ENCODE measurements around the gene RXFP2. TPM values are rescaled to one million over a fixed set of nuclear protein-coding genes. Genes with fewer than 3 reads are reported as not detected.

Gene RXFP2
- polyA plus RNA-seq, 1 donor (not counting 4 experiments of a cell fraction or from before 2014, with no cell fraction given) = not detected

- no peak overlapping the region for H3K4me2 ChIP-seq (ENCODE audit: control insufficient read depth, extremely low read depth, insufficient read depth, low read depth, low read length)
- H3K27me3 ChIP-seq (ENCODE audit: control insufficient read depth, extremely low read depth, insufficient read depth, low read length) = no peaks in the 10 kb centered on the region
- no peak for FAIRE-seq
- no peaks in the 10 kb centered on the region for H3K4me1 ChIP-seq (ENCODE audit: control insufficient read depth, extremely low read depth, insufficient read depth, low read length)
- H3K9ac ChIP-seq (ENCODE audit: control insufficient read depth, extremely low read depth, insufficient read depth, low read length) = no peak overlapping the region
- H3K4me3 ChIP-seq (ENCODE audit: control insufficient read depth in 2 of 3, extremely low read depth in 1 of 3, insufficient read depth in 2 of 3, low read depth in 1 of 3, low read length in 3 of 3) = no peak overlapping the region
- H2AFZ ChIP-seq (ENCODE audit: control insufficient read depth, low read length) = no peak overlapping the region
- no peaks in the 10 kb centered on the region for H3K36me3 ChIP-seq (ENCODE audit: control insufficient read depth in 2 of 2, extremely low read depth in 1 of 2, insufficient read depth in 2 of 2, low read length in 2 of 2)
- DNase-seq (ENCODE audit: low read depth, low spot score) = no peak
- H3K27ac ChIP-seq (ENCODE audit: control insufficient read depth, insufficient read depth, low read length) = no peak overlapping the region
- H3K9me1 ChIP-seq (ENCODE audit: control insufficient read depth, extremely low read depth, insufficient read depth, low read length) = no peaks in the 10 kb centered on the region
- no peaks in the 10 kb centered on the region for H3K9me3 ChIP-seq (ENCODE audit: control insufficient read depth, low read depth, low read length)
- no peak for TF ChIP-seq EZH2 (IDR thresholded peaks at IDR 0.05; ENCODE audit: low read length)
- TF ChIP-seq, protein P1, sequence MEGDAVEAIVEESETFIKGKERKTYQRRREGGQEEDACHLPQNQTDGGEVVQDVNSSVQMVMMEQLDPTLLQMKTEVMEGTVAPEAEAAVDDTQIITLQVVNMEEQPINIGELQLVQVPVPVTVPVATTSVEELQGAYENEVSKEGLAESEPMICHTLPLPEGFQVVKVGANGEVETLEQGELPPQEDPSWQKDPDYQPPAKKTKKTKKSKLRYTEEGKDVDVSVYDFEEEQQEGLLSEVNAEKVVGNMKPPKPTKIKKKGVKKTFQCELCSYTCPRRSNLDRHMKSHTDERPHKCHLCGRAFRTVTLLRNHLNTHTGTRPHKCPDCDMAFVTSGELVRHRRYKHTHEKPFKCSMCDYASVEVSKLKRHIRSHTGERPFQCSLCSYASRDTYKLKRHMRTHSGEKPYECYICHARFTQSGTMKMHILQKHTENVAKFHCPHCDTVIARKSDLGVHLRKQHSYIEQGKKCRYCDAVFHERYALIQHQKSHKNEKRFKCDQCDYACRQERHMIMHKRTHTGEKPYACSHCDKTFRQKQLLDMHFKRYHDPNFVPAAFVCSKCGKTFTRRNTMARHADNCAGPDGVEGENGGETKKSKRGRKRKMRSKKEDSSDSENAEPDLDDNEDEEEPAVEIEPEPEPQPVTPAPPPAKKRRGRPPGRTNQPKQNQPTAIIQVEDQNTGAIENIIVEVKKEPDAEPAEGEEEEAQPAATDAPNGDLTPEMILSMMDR (optimal IDR thresholded peaks at IDR 0.05 in 1 of 3, IDR thresholded peaks at IDR 0.05 in 1 of 3, conservative IDR thresholded peaks at IDR 0.05 in 1 of 3; ENCODE audit: extremely low read depth in 1 of 3, insufficient read depth in 2 of 3, low read length in 3 of 3) = no peak
- H4K20me1 ChIP-seq (ENCODE audit: control insufficient read depth, extremely low read depth, insufficient read depth, low read length) = no peaks in the 10 kb centered on the region
- H3K79me2 ChIP-seq (ENCODE audit: control insufficient read depth, insufficient read depth, low read length) = no peaks in the 10 kb centered on the region
- dilution Hi-C loops (cut with MboI; ENCODE audit: extremely low pct_ligation_motif_present, low sequenced_read_pairs) = no loop called here
These were observed 87.2 kb downstream of the RXFP2 start for GRCh38 chr13:31826521-31826920.

DNA sequence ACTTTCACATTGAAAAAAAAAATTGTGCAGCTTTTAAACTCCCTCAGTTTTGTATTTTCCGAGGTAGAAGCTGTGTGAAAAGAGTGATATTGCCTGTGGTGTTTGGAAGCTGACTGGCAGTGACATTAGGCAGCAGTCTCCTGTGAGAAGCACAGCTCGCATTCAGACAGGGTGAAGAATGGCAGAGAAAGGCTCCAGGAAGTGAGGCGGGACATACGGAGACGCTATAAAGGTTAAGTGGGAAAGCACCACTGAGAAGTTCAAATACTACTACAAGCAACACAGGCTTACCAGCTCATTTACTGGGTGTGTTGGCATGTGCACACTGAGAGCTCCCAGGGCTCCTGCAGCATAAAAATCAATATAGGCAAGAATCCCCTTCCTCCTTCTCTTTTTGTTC lies 88.4 kb downstream of the RXFP2 start:
- no peak overlapping the region for H3K4me2 ChIP-seq (ENCODE audit: control insufficient read depth, extremely low read depth, insufficient read depth, low read depth, low read length)
- TF ChIP-seq, protein P1 (optimal IDR thresholded peaks at IDR 0.05 in 1 of 3, IDR thresholded peaks at IDR 0.05 in 1 of 3, conservative IDR thresholded peaks at IDR 0.05 in 1 of 3; ENCODE audit: extremely low read depth in 1 of 3, insufficient read depth in 2 of 3, low read length in 3 of 3) = no peak
- TF ChIP-seq EZH2 (IDR thresholded peaks at IDR 0.05; ENCODE audit: low read length) = no peak
- H3K4me3 ChIP-seq (ENCODE audit: control insufficient read depth in 2 of 3, extremely low read depth in 1 of 3, insufficient read depth in 2 of 3, low read depth in 1 of 3, low read length in 3 of 3) = no peak overlapping the region
- H3K36me3 ChIP-seq (ENCODE audit: control insufficient read depth in 2 of 2, extremely low read depth in 1 of 2, insufficient read depth in 2 of 2, low read length in 2 of 2) = no peaks in the 10 kb centered on the region
- FAIRE-seq (no peak), DNase-seq (ENCODE audit: low read depth, low spot score) (no peak)
- H4K20me1 ChIP-seq (ENCODE audit: control insufficient read depth, extremely low read depth, insufficient read depth, low read length) = no peaks in the 10 kb centered on the region
- no peak overlapping the region for H2AFZ ChIP-seq (ENCODE audit: control insufficient read depth, low read length)
- H3K79me2 ChIP-seq (ENCODE audit: control insufficient read depth, insufficient read depth, low read length) = no peaks in the 10 kb centered on the region
- H3K27ac ChIP-seq (ENCODE audit: control insufficient read depth, insufficient read depth, low read length) = no peak overlapping the region
- H3K27me3 ChIP-seq (ENCODE audit: control insufficient read depth, extremely low read depth, insufficient read depth, low read length) = no peaks in the 10 kb centered on the region
- H3K9me3 ChIP-seq (ENCODE audit: control insufficient read depth, low read depth, low read length) = no peaks in the 10 kb centered on the region
- no peak overlapping the region for H3K9ac ChIP-seq (ENCODE audit: control insufficient read depth, extremely low read depth, insufficient read depth, low read length)
- dilution Hi-C loops (cut with MboI; ENCODE audit: extremely low pct_ligation_motif_present, low sequenced_read_pairs) = no loop called here
- no peaks in the 10 kb centered on the region for H3K9me1 ChIP-seq (ENCODE audit: control insufficient read depth, extremely low read depth, insufficient read depth, low read length)
- H3K4me1 ChIP-seq (ENCODE audit: control insufficient read depth, extremely low read depth, insufficient read depth, low read length) = no peaks in the 10 kb centered on the region

Data from keratinocyte (primary cell).